HEK293 (cell line): ENCODE data around the gene CAMK2N2.

ENCODE experiments used
- CTCF ChIA-PET: fragments of 350-600 bp; formaldehyde crosslinking; extraction: SDS; loops from one replicate; lab custom pipeline; 2021; ENCODE audit warnings: antibody characterized with exemption; lab: Yijun Ruan, JAX
- POLR2A ChIA-PET: fragments of 300-600 bp; formaldehyde crosslinking; extraction: SDS; loops from one replicate; lab custom pipeline; 2020; ENCODE audit warnings: antibody characterized with exemption, inconsistent platforms; lab: Yijun Ruan, JAX
- H3K27ac ChIP-seq: fragments of 200-500 bp; sonication (Bioruptor generic); 2 replicates; pipeline ENCODE4 v1.5.1; 2014; ENCODE audit warnings: low read depth, low read length, control low read depth, inconsistent platforms; ENCODE audit errors: extremely low read depth
- H3K36me3 ChIP-seq, 2 experiments: fragments of 200-500 bp in 1 of 2; sonication (Bioruptor generic) in 1 of 2; 1 replicate in 1 of 2; 2 replicates in 1 of 2; pipeline ENCODE4 v1.5.1; 2014 to 2017; ENCODE audit warnings: inconsistent platforms in 2 of 2, low read length in 2 of 2; ENCODE audit not compliant: control insufficient read depth in 2 of 2, insufficient read depth in 1 of 2
- H3K4me1 ChIP-seq: fragments of 200-500 bp; sonication (Bioruptor generic); 2 replicates; pipeline ENCODE4 v1.5.1; 2014; ENCODE audit warnings: mild to moderate bottlenecking, low read length, inconsistent platforms; ENCODE audit not compliant: control insufficient read depth, insufficient read depth
- H3K4me3 ChIP-seq: 2 replicates; pipeline ENCODE4 v1.5.1; 2011; ENCODE audit warnings: low read depth, mild to moderate bottlenecking, control low read depth, low read length, moderate library complexity
- H3K9me3 ChIP-seq: fragments of 200-500 bp; sonication (Bioruptor generic); 2 replicates; pipeline ENCODE4 v1.5.1; 2014; ENCODE audit warnings: low read depth, low read length, inconsistent platforms; ENCODE audit not compliant: control insufficient read depth, insufficient read depth
- MYNN ChIP-seq: fragments of 450-650 bp; formaldehyde crosslinking; IDR thresholded peaks from 2 replicates; pipeline ENCODE4 v1.5.1; 2016; ENCODE audit warnings: missing biosample characterization, missing genetic modification characterization, borderline replicate concordance
- SP3 ChIP-seq: fragments of 450-650 bp; formaldehyde crosslinking; IDR thresholded peaks from 2 replicates; pipeline ENCODE4 v1.5.1; 2016; ENCODE audit warnings: missing biosample characterization, missing genetic modification characterization
- ZFHX2 ChIP-seq: fragments of 450-650 bp; formaldehyde crosslinking; conservative IDR thresholded peaks from 2 replicates; pipeline ENCODE4 v1.5.1; 2016; ENCODE audit warnings: missing biosample characterization, missing genetic modification characterization
- ZFP3 ChIP-seq: fragments of 450-650 bp; formaldehyde crosslinking; IDR thresholded peaks from 2 replicates; pipeline ENCODE4 v1.5.1; 2016; ENCODE audit warnings: low read depth, missing biosample characterization, missing genetic modification characterization
- ZNF341 ChIP-seq: fragments of 450-650 bp; formaldehyde crosslinking; IDR thresholded peaks from 2 replicates; pipeline ENCODE4; 2016; ENCODE audit warnings: low read depth, missing biosample characterization, missing genetic modification characterization
- ZNF426 ChIP-seq: fragments of 450-650 bp; formaldehyde crosslinking; IDR thresholded peaks from 2 replicates; pipeline ENCODE4 v1.5.1; 2017; ENCODE audit warnings: missing biosample characterization, missing genetic modification characterization, mild to moderate bottlenecking, inconsistent platforms, moderate library complexity
- ZNF654 ChIP-seq: fragments of 450-650 bp; formaldehyde crosslinking; IDR thresholded peaks from 2 replicates; pipeline ENCODE4 v1.5.1; 2016; ENCODE audit warnings: low read depth, missing biosample characterization, missing genetic modification characterization
- ZNF660 ChIP-seq: fragments of 450-650 bp; IDR thresholded peaks from 2 replicates; pipeline ENCODE4 v1.5.1; 2018; ENCODE audit warnings: missing biosample characterization, mild to moderate bottlenecking, missing genetic modification characterization
- ZSCAN30 ChIP-seq: fragments of 450-650 bp; IDR thresholded peaks from 2 replicates; pipeline ENCODE4 v1.5.1; 2018; ENCODE audit warnings: missing biosample characterization, mild to moderate bottlenecking, missing genetic modification characterization, moderate library complexity
- ZSCAN4 ChIP-seq: fragments of 450-650 bp; formaldehyde crosslinking; IDR thresholded peaks from 2 replicates; pipeline ENCODE4 v1.5.1; 2017; ENCODE audit warnings: missing biosample characterization, missing genetic modification characterization
- TF ChIP-seq, protein P1 (sequence below): fragments of 450-650 bp; formaldehyde crosslinking; IDR thresholded peaks from 2 replicates; pipeline ENCODE4 v1.5.0; 2017; ENCODE audit warnings: missing biosample characterization, missing genetic modification characterization, borderline replicate concordance
- TF ChIP-seq, protein P2 (sequence below): IDR thresholded peaks from 2 replicates; pipeline ENCODE4 v1.6.1; 2011; ENCODE audit warnings: mild to moderate bottlenecking, low read depth, low read length, borderline replicate concordance
- TF ChIP-seq, protein P3 (sequence below): fragments of 450-650 bp; formaldehyde crosslinking; IDR thresholded peaks from 2 replicates; pipeline ENCODE4 v1.5.1; 2016; ENCODE audit warnings: missing biosample characterization, missing genetic modification characterization, borderline replicate concordance
- TF ChIP-seq, protein P4 (sequence below): fragments of 450-650 bp; formaldehyde crosslinking; IDR thresholded peaks from 2 replicates; pipeline ENCODE4 v1.5.1; 2016; ENCODE audit warnings: missing biosample characterization, missing genetic modification characterization

Gene CAMK2N2

GRCh38 chr3:184229394-184230080 lies 31.8 kb downstream of the CAMK2N2 start, which contains the start of gene VWA5B2 (continued):
- TF ChIP-seq, protein P1, sequence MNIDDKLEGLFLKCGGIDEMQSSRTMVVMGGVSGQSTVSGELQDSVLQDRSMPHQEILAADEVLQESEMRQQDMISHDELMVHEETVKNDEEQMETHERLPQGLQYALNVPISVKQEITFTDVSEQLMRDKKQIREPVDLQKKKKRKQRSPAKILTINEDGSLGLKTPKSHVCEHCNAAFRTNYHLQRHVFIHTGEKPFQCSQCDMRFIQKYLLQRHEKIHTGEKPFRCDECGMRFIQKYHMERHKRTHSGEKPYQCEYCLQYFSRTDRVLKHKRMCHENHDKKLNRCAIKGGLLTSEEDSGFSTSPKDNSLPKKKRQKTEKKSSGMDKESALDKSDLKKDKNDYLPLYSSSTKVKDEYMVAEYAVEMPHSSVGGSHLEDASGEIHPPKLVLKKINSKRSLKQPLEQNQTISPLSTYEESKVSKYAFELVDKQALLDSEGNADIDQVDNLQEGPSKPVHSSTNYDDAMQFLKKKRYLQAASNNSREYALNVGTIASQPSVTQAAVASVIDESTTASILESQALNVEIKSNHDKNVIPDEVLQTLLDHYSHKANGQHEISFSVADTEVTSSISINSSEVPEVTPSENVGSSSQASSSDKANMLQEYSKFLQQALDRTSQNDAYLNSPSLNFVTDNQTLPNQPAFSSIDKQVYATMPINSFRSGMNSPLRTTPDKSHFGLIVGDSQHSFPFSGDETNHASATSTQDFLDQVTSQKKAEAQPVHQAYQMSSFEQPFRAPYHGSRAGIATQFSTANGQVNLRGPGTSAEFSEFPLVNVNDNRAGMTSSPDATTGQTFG (tag by site-specific recombination): no peak
- peak; percentile 45 for TF ChIP-seq SP3 (tag by site-specific recombination)
- peak; percentile 90 for TF ChIP-seq ZFHX2 (tag by site-specific recombination)
- TF ChIP-seq MYNN (tag by site-specific recombination): no peak
- no peak for TF ChIP-seq ZFP3 (tag by site-specific recombination)
- TF ChIP-seq, protein P2, sequence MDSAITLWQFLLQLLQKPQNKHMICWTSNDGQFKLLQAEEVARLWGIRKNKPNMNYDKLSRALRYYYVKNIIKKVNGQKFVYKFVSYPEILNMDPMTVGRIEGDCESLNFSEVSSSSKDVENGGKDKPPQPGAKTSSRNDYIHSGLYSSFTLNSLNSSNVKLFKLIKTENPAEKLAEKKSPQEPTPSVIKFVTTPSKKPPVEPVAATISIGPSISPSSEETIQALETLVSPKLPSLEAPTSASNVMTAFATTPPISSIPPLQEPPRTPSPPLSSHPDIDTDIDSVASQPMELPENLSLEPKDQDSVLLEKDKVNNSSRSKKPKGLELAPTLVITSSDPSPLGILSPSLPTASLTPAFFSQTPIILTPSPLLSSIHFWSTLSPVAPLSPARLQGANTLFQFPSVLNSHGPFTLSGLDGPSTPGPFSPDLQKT: no peak
- TF ChIP-seq, protein P3, sequence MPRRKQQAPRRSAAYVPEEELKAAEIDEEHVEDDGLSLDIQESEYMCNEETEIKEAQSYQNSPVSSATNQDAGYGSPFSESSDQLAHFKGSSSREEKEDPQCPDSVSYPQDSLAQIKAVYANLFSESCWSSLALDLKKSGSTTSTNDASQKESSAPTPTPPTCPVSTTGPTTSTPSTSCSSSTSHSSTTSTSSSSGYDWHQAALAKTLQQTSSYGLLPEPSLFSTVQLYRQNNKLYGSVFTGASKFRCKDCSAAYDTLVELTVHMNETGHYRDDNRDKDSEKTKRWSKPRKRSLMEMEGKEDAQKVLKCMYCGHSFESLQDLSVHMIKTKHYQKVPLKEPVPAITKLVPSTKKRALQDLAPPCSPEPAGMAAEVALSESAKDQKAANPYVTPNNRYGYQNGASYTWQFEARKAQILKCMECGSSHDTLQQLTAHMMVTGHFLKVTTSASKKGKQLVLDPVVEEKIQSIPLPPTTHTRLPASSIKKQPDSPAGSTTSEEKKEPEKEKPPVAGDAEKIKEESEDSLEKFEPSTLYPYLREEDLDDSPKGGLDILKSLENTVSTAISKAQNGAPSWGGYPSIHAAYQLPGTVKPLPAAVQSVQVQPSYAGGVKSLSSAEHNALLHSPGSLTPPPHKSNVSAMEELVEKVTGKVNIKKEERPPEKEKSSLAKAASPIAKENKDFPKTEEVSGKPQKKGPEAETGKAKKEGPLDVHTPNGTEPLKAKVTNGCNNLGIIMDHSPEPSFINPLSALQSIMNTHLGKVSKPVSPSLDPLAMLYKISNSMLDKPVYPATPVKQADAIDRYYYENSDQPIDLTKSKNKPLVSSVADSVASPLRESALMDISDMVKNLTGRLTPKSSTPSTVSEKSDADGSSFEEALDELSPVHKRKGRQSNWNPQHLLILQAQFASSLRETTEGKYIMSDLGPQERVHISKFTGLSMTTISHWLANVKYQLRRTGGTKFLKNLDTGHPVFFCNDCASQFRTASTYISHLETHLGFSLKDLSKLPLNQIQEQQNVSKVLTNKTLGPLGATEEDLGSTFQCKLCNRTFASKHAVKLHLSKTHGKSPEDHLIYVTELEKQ: no peak; the same call in 1 of the 2 replicates
- TF ChIP-seq, all 188 proteins: peak for 40

- Histone ChIP-seq H3K4me1 (no peaks in the 10 kb centered on the region), H3K36me3 (no peaks in the 10 kb centered on the region), H3K9me3 (no peaks in the 10 kb centered on the region), H3K4me3 (no peak overlapping the region; the same call in 1 of the 2 replicates), H3K27ac (no peak overlapping the region)
- CTCF ChIA-PET: interaction anchor here (0.6 to 4.4 kb wide), 20 partner anchors 9 to 287 kb away, joined by 3 to 66 read pairs (median 4); no protein-coding TSS in a partner anchor
- TF ChIP-seq ZNF426 (tag by site-specific recombination) (no peak), ZNF341 (tag by site-specific recombination) (peak; percentile 44; the same call in 1 of the 2 replicates)
- POLR2A ChIA-PET: interaction anchor here (0.7 to 2.0 kb wide), 2 partner anchors 43 to 94 kb away, joined by 3 to 4 read pairs; partner anchors contain the start of genes ABCF3 and EIF2B5
Observed at GRCh38 chr3:184228376-184229137, 32.8 kb downstream of the CAMK2N2 start.

- ChIA-PET CTCF (interaction anchor here (0.5 to 4.4 kb wide), 30 partner anchors 10 to 824 kb away, joined by 3 to 66 read pairs (median 4); no protein-coding TSS in a partner anchor), POLR2A (interaction anchor here (0.6 kb wide), 1 partner anchor 29 kb away, joined by 3 read pairs; no protein-coding TSS in a partner anchor)
- H3K36me3 ChIP-seq: no peaks in the 10 kb centered on the region
- H3K4me1 ChIP-seq: no peaks in the 10 kb centered on the region
- no peak overlapping the region for H3K4me3 ChIP-seq
- H3K9me3 ChIP-seq: no peaks in the 10 kb centered on the region
- H3K27ac ChIP-seq: no peak overlapping the region
- TF ChIP-seq ZNF654 (tag by site-specific recombination) (peak; percentile 25), ZNF660 (0 out of 2 replicates have a peak, but pooled peaks have one; percentile 24), ZSCAN4 (tag by site-specific recombination) (peak; percentile 28; the same call in 1 of the 2 replicates), ZSCAN30 (tag by site-specific recombination) (0 out of 2 replicates have a peak, but pooled peaks have one; percentile 61)
- TF ChIP-seq, protein P4, sequence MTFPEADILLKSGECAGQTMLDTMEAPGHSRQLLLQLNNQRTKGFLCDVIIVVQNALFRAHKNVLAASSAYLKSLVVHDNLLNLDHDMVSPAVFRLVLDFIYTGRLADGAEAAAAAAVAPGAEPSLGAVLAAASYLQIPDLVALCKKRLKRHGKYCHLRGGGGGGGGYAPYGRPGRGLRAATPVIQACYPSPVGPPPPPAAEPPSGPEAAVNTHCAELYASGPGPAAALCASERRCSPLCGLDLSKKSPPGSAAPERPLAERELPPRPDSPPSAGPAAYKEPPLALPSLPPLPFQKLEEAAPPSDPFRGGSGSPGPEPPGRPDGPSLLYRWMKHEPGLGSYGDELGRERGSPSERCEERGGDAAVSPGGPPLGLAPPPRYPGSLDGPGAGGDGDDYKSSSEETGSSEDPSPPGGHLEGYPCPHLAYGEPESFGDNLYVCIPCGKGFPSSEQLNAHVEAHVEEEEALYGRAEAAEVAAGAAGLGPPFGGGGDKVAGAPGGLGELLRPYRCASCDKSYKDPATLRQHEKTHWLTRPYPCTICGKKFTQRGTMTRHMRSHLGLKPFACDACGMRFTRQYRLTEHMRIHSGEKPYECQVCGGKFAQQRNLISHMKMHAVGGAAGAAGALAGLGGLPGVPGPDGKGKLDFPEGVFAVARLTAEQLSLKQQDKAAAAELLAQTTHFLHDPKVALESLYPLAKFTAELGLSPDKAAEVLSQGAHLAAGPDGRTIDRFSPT (tag by site-specific recombination): peak; percentile 73; the same call in 1 of the 2 replicates
Observed at GRCh38 chr3:184227481-184227935, 33.8 kb downstream of the CAMK2N2 start.
